HEK293 (cell line): ENCODE data around the gene STIM1.
A peak's percentile ranks its signal among the peaks of the same experiment; 100 is the strongest.

Experiments used
- CTCF ChIA-PET: fragments of 350-600 bp; formaldehyde crosslinking; extraction: SDS; loops from one replicate; lab custom pipeline; 2021; ENCODE audit warnings: antibody characterized with exemption; lab: Yijun Ruan, JAX
- POLR2A ChIA-PET: fragments of 300-600 bp; formaldehyde crosslinking; extraction: SDS; loops from one replicate; lab custom pipeline; 2020; ENCODE audit warnings: antibody characterized with exemption, inconsistent platforms; lab: Yijun Ruan, JAX
- H3K27ac ChIP-seq: fragments of 200-500 bp; sonication (Bioruptor generic); 2 replicates; pipeline ENCODE4 v1.5.1; 2014; ENCODE audit warnings: low read depth, low read length, control low read depth, inconsistent platforms; ENCODE audit errors: extremely low read depth
- H3K36me3 ChIP-seq, 2 experiments: fragments of 200-500 bp in 1 of 2; sonication (Bioruptor generic) in 1 of 2; 1 replicate in 1 of 2; 2 replicates in 1 of 2; pipeline ENCODE4 v1.5.1; 2014 to 2017; ENCODE audit warnings: inconsistent platforms in 2 of 2, low read length in 2 of 2; ENCODE audit not compliant: control insufficient read depth in 2 of 2, insufficient read depth in 1 of 2
- H3K4me1 ChIP-seq: fragments of 200-500 bp; sonication (Bioruptor generic); 2 replicates; pipeline ENCODE4 v1.5.1; 2014; ENCODE audit warnings: mild to moderate bottlenecking, low read length, inconsistent platforms; ENCODE audit not compliant: control insufficient read depth, insufficient read depth
- H3K4me3 ChIP-seq: 2 replicates; pipeline ENCODE4 v1.5.1; 2011; ENCODE audit warnings: low read depth, mild to moderate bottlenecking, control low read depth, low read length, moderate library complexity
- H3K9me3 ChIP-seq: fragments of 200-500 bp; sonication (Bioruptor generic); 2 replicates; pipeline ENCODE4 v1.5.1; 2014; ENCODE audit warnings: low read depth, low read length, inconsistent platforms; ENCODE audit not compliant: control insufficient read depth, insufficient read depth
- BCL11A ChIP-seq: fragments of 450-650 bp; formaldehyde crosslinking; IDR thresholded peaks from 2 replicates; pipeline ENCODE4 v1.5.1; 2016; ENCODE audit warnings: low read depth, missing biosample characterization, missing genetic modification characterization
- KLF16 ChIP-seq: fragments of 450-650 bp; formaldehyde crosslinking; IDR thresholded peaks from 2 replicates; pipeline ENCODE4 v1.5.1; 2017; ENCODE audit warnings: missing biosample characterization, missing genetic modification characterization
- KLF8 ChIP-seq: fragments of 450-650 bp; formaldehyde crosslinking; IDR thresholded peaks from 2 replicates; pipeline ENCODE4 v1.5.1; 2016; ENCODE audit warnings: missing biosample characterization, missing genetic modification characterization
- PRDM1 ChIP-seq: fragments of 450-650 bp; formaldehyde crosslinking; IDR thresholded peaks from 2 replicates; pipeline ENCODE4; 2016; ENCODE audit warnings: missing biosample characterization, missing genetic modification characterization
- YY2 ChIP-seq: fragments of 450-650 bp; formaldehyde crosslinking; IDR thresholded peaks from 2 replicates; pipeline ENCODE4 v1.5.1; 2016; ENCODE audit warnings: missing biosample characterization, missing genetic modification characterization
- ZBTB17 ChIP-seq: fragments of 450-650 bp; formaldehyde crosslinking; IDR thresholded peaks from 2 replicates; pipeline ENCODE4 v1.5.1; 2016; ENCODE audit warnings: missing biosample characterization, missing genetic modification characterization
- ZBTB20 ChIP-seq: fragments of 450-650 bp; formaldehyde crosslinking; IDR thresholded peaks from 2 replicates; pipeline ENCODE4 v1.5.1; 2016; ENCODE audit warnings: missing biosample characterization, missing genetic modification characterization
- ZEB2 ChIP-seq: fragments of 450-650 bp; formaldehyde crosslinking; IDR thresholded peaks from 2 replicates; pipeline ENCODE4 v1.5.1; 2016; ENCODE audit warnings: missing biosample characterization, missing genetic modification characterization
- ZFP3 ChIP-seq: fragments of 450-650 bp; formaldehyde crosslinking; IDR thresholded peaks from 2 replicates; pipeline ENCODE4 v1.5.1; 2016; ENCODE audit warnings: low read depth, missing biosample characterization, missing genetic modification characterization
- ZNF112 ChIP-seq: fragments of 450-650 bp; formaldehyde crosslinking; IDR thresholded peaks from 2 replicates; pipeline ENCODE4 v1.5.0; 2017; ENCODE audit warnings: missing biosample characterization, missing genetic modification characterization
- ZNF138 ChIP-seq: fragments of 450-650 bp; formaldehyde crosslinking; IDR thresholded peaks from 2 replicates; pipeline ENCODE4 v1.5.1; 2016; ENCODE audit warnings: missing biosample characterization, missing genetic modification characterization, borderline replicate concordance
- ZNF169 ChIP-seq: fragments of 450-650 bp; formaldehyde crosslinking; IDR thresholded peaks from 2 replicates; pipeline ENCODE4 v1.5.1; 2016; ENCODE audit warnings: missing biosample characterization, missing genetic modification characterization
- ZNF2 ChIP-seq: fragments of 450-650 bp; formaldehyde crosslinking; IDR thresholded peaks from 2 replicates; pipeline ENCODE4 v1.5.1; 2016; ENCODE audit warnings: missing biosample characterization, missing genetic modification characterization
- ZNF221 ChIP-seq: fragments of 450-650 bp; formaldehyde crosslinking; IDR thresholded peaks from 2 replicates; pipeline ENCODE4 v1.5.1; 2017; ENCODE audit warnings: missing biosample characterization, missing genetic modification characterization, borderline replicate concordance
- ZNF23 ChIP-seq: fragments of 450-650 bp; formaldehyde crosslinking; IDR thresholded peaks from 2 replicates; pipeline ENCODE4 v1.5.1; 2016; ENCODE audit warnings: missing biosample characterization, missing genetic modification characterization, borderline replicate concordance
- ZNF335 ChIP-seq: fragments of 450-650 bp; formaldehyde crosslinking; conservative IDR thresholded peaks from 2 replicates; pipeline ENCODE4 v1.5.1; 2016; ENCODE audit warnings: missing biosample characterization, missing genetic modification characterization
- ZNF654 ChIP-seq: fragments of 450-650 bp; formaldehyde crosslinking; IDR thresholded peaks from 2 replicates; pipeline ENCODE4 v1.5.1; 2016; ENCODE audit warnings: low read depth, missing biosample characterization, missing genetic modification characterization
- ZNF701 ChIP-seq: fragments of 450-650 bp; formaldehyde crosslinking; IDR thresholded peaks from 2 replicates; pipeline ENCODE4 v1.5.1; 2016; ENCODE audit warnings: missing biosample characterization, missing genetic modification characterization
- ZNF830 ChIP-seq: fragments of 450-650 bp; IDR thresholded peaks from 2 replicates; pipeline ENCODE4 v1.5.0; 2018; ENCODE audit warnings: missing biosample characterization, missing genetic modification characterization, low read depth, mild to moderate bottlenecking, moderate library complexity
- TF ChIP-seq, protein P1 (sequence below): fragments of 450-650 bp; formaldehyde crosslinking; IDR thresholded peaks from 2 replicates; pipeline ENCODE4 v1.5.1; 2017; ENCODE audit warnings: missing biosample characterization, missing genetic modification characterization
- TF ChIP-seq, protein P2 (sequence below): fragments of 450-650 bp; formaldehyde crosslinking; IDR thresholded peaks from 2 replicates; pipeline ENCODE4 v1.5.1; 2017; ENCODE audit warnings: missing biosample characterization, missing genetic modification characterization
- TF ChIP-seq, protein P3 (sequence below): fragments of 450-650 bp; formaldehyde crosslinking; IDR thresholded peaks from 2 replicates; pipeline ENCODE4 v1.5.1; 2017; ENCODE audit warnings: missing biosample characterization, missing genetic modification characterization

Gene STIM1

DNA sequence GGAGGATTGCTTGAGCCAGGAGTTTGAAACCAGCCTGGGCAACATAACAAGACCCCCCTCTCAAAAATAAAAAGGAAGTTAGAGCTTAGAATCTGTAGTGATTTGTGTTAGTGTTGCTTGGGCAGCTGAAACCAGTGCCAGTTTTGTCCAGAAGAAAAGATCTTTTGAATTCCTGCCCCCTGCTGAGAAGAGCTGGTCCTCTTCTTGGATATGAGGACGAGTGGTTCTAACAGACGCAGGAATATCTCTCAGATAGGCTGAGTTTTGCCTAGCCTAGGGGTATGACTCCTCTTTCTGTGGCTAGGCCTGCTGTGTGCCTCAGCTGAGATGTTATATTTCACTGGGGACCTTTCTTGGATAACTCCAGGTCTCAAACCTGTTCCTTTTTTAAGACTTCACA lies 102.8 kb downstream of the STIM1 start (continued):
- TF ChIP-seq ZNF335 (no peak), ZFP3 (tag by site-specific recombination) (no peak), ZNF2 (no peak)

- H3K9me3 ChIP-seq = no peaks in the 10 kb centered on the region
- ChIA-PET CTCF (interaction anchor here (0.5 to 2.2 kb wide), 7 partner anchors 9 to 110 kb away, joined by 3 to 6 read pairs (median 4); partner anchors contain the start of gene STIM1), POLR2A (interaction anchor here (0.5 kb wide), 1 partner anchor 9 kb away, joined by 4 read pairs; no protein-coding TSS in a partner anchor)
- H3K4me1 ChIP-seq = no peaks in the 10 kb centered on the region
- 0 out of 2 replicates have a peak, but pooled peaks have one; percentile 39 for TF ChIP-seq PRDM1
- TF ChIP-seq, protein P1, sequence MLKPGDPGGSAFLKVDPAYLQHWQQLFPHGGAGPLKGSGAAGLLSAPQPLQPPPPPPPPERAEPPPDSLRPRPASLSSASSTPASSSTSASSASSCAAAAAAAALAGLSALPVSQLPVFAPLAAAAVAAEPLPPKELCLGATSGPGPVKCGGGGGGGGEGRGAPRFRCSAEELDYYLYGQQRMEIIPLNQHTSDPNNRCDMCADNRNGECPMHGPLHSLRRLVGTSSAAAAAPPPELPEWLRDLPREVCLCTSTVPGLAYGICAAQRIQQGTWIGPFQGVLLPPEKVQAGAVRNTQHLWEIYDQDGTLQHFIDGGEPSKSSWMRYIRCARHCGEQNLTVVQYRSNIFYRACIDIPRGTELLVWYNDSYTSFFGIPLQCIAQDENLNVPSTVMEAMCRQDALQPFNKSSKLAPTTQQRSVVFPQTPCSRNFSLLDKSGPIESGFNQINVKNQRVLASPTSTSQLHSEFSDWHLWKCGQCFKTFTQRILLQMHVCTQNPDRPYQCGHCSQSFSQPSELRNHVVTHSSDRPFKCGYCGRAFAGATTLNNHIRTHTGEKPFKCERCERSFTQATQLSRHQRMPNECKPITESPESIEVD (tag by site-specific recombination) = peak; percentile 66; the same call in 1 of the 2 replicates
- TF ChIP-seq ZNF654 = peak; percentile 12
- no peak for TF ChIP-seq ZNF830 (tag by site-specific recombination)
- no peaks in the 10 kb centered on the region for H3K36me3 ChIP-seq
- no peak overlapping the region for H3K27ac ChIP-seq
- no peak overlapping the region for H3K4me3 ChIP-seq
Observed at GRCh38 chr11:3959015-3959902, 103.8 kb downstream of the STIM1 start.

- no peak for TF ChIP-seq KLF16
- TF ChIP-seq, all 188 proteins: peak for 0
- ChIA-PET CTCF (interaction anchor here (0.5 to 1.5 kb wide), 6 partner anchors 9 to 110 kb away, joined by 3 to 5 read pairs (median 4); no protein-coding TSS in a partner anchor), POLR2A (no interaction called here)
- Histone ChIP-seq H3K4me3 (no peak overlapping the region), H3K9me3 (no peaks in the 10 kb centered on the region), H3K4me1 (no peaks in the 10 kb centered on the region), H3K27ac (no peak overlapping the region), H3K36me3 (no peaks in the 10 kb centered on the region)
Observed at GRCh38 chr11:3959903-3960265, 104.4 kb downstream of the STIM1 start.

DNA sequence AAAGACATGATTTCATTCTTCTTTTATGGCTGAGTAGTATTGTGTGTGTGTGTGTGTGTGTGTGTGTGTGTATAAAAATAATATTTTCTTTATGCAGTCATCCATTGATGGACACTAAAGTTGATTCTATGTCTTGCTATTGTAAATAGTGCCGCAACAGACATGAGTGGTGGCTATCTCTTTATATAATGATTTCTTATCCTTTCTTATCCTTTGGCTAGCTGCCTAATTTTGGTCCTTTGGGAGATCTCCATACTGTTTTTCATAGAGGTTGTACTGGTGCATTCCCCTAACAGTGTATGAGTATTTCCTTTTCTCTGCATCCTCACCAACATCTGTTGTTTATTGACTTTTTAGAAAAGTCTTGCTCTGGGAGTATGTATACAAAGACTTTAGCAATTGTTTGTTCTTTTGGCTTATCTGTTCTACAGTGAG lies 107.0 kb downstream of the STIM1 start:
- ChIA-PET POLR2A (no interaction called here), CTCF (interaction anchor here (0.6 to 1.0 kb wide), 2 partner anchors 108 to 129 kb away, joined by 3 to 6 read pairs; no protein-coding TSS in a partner anchor)
- no peaks in the 10 kb centered on the region for H3K4me1 ChIP-seq
- peaks cover 0 to 3% of the 10 kb centered on the region in 2 experiments; a peak in 1 of 3 replicates for H3K36me3 ChIP-seq
- no peak overlapping the region for H3K4me3 ChIP-seq
- no peak overlapping the region for H3K27ac ChIP-seq
- H3K9me3 ChIP-seq = no peaks in the 10 kb centered on the region
- no peak for TF ChIP-seq ZNF23 (tag by site-specific recombination)
- TF ChIP-seq ZNF112 (tag by site-specific recombination) = peak; percentile 41; the same call in 1 of the 2 replicates
- TF ChIP-seq, protein P2, sequence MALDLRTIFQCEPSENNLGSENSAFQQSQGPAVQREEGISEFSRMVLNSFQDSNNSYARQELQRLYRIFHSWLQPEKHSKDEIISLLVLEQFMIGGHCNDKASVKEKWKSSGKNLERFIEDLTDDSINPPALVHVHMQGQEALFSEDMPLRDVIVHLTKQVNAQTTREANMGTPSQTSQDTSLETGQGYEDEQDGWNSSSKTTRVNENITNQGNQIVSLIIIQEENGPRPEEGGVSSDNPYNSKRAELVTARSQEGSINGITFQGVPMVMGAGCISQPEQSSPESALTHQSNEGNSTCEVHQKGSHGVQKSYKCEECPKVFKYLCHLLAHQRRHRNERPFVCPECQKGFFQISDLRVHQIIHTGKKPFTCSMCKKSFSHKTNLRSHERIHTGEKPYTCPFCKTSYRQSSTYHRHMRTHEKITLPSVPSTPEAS (tag by site-specific recombination) = peak; percentile 74
- TF ChIP-seq YY2 = peak; percentile 72
- TF ChIP-seq, protein P1 (tag by site-specific recombination) = 0 out of 2 replicates have a peak, but pooled peaks have one; percentile 25
- peak; percentile 33; the same call in 1 of the 2 replicates for TF ChIP-seq KLF8 (tag by site-specific recombination)
- peak; percentile 53; the same call in 1 of the 2 replicates for TF ChIP-seq BCL11A (tag by site-specific recombination)
- no peak for TF ChIP-seq ZNF169 (tag by site-specific recombination)
- TF ChIP-seq, protein P3, sequence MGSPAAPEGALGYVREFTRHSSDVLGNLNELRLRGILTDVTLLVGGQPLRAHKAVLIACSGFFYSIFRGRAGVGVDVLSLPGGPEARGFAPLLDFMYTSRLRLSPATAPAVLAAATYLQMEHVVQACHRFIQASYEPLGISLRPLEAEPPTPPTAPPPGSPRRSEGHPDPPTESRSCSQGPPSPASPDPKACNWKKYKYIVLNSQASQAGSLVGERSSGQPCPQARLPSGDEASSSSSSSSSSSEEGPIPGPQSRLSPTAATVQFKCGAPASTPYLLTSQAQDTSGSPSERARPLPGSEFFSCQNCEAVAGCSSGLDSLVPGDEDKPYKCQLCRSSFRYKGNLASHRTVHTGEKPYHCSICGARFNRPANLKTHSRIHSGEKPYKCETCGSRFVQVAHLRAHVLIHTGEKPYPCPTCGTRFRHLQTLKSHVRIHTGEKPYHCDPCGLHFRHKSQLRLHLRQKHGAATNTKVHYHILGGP (tag by site-specific recombination) = peak; percentile 40; the same call in 1 of the 2 replicates
- TF ChIP-seq ZBTB17 (tag by site-specific recombination) = peak; percentile 49
- no peak for TF ChIP-seq ZNF138 (tag by site-specific recombination)
- TF ChIP-seq ZBTB20 = no peak
- TF ChIP-seq ZNF221 (tag by site-specific recombination) = no peak
- TF ChIP-seq ZEB2 (tag by site-specific recombination) = 0 out of 2 replicates have a peak, but pooled peaks have one; percentile 36
- 0 out of 2 replicates have a peak, but pooled peaks have one; percentile 29 for TF ChIP-seq ZNF701
